GM12878 (cell line): ENCODE measurements around the gene MFN2. TPM values are rescaled to one million over a fixed set of nuclear protein-coding genes. Genes with fewer than 3 reads are reported as not detected.

ENCODE experiments used
- ATAC-seq: fragments of 200-7000 bp; cut with Tn5 transposase; 3 replicates; pipeline ENCODE4 v1.9.1; 2020; ENCODE audit warnings: mild to moderate bottlenecking, moderate library complexity
- BruUV-seq: library from RNA; stranded (reverse); fragments of 400-500 nt; replicated peaks from 2 replicates; lab custom pipeline; 2021; lab: Mats Ljungman, UMichigan
- CTCF ChIA-PET: fragments of 300-600 bp; sonication (Branson Sonifier 250); formaldehyde crosslinking; extraction: SDS; loops from one replicate; lab custom pipeline; 2021; ENCODE audit warnings: inconsistent platforms; lab: Yijun Ruan, JAX
- POLR2A ChIA-PET: fragments of 350-600 bp; formaldehyde crosslinking; extraction: SDS; loops from one replicate; lab custom pipeline; 2021; ENCODE audit warnings: inconsistent platforms; lab: Charles Lee
- RAD21 ChIA-PET: fragments of 300-600 bp; sonication (Branson Sonifier 250); formaldehyde crosslinking; loops from one replicate; lab custom pipeline; 2023; ENCODE audit warnings: antibody characterized with exemption; ENCODE audit not compliant: unreplicated experiment; lab: Charles Lee
- SMC1A ChIA-PET: fragments of 300-600 bp; sonication (Branson Sonifier 250); formaldehyde crosslinking; loops from one replicate; lab custom pipeline; 2023; ENCODE audit not compliant: unreplicated experiment, uncharacterized antibody; lab: Charles Lee
- DNase-seq: peaks from one replicate; pipeline ENCODE4 v3.0.0-alpha.2; 2011; ENCODE audit warnings: low read depth, low spot score
- FAIRE-seq: peaks from 3 replicates; lab custom pipeline; 2011; peaks lifted over from hg19 to GRCh38; lab: Jason Lieb, UNC
- H2AFZ ChIP-seq: 2 replicates; pipeline ENCODE4 v1.6.0; 2011; ENCODE audit warnings: low read depth, low read length, control low read depth; ENCODE audit not compliant: control insufficient read depth
- H3K27ac ChIP-seq: 2 replicates; pipeline ENCODE4 v1.5.1; 2011; ENCODE audit warnings: control low read depth; ENCODE audit not compliant: control insufficient read depth, insufficient read depth
- H3K27me3 ChIP-seq, 2 experiments: replicated peaks in 1 of 2; 2 replicates each; pipeline versions ENCODE4 v1.6.0 to v1.6.1; 2011; ENCODE audit warnings: low read length in 1 of 2; ENCODE audit not compliant: control insufficient read depth in 2 of 2, insufficient read depth in 2 of 2
- H3K36me3 ChIP-seq, 2 experiments: 2 replicates each; pipeline ENCODE4 v1.5.1; 2011; ENCODE audit warnings: low read length in 1 of 2; ENCODE audit not compliant: control insufficient read depth in 2 of 2, insufficient read depth in 2 of 2
- H3K4me1 ChIP-seq: 2 replicates; pipeline ENCODE4 v1.6.1; 2011; ENCODE audit warnings: mild to moderate bottlenecking, low read length, moderate library complexity, mixed read lengths; ENCODE audit not compliant: control insufficient read depth, insufficient read depth
- H3K4me2 ChIP-seq: 2 replicates; pipeline ENCODE4 v1.6.0; 2011; ENCODE audit warnings: control low read depth; ENCODE audit not compliant: control insufficient read depth, insufficient read depth
- H3K4me3 ChIP-seq: fragments of 200-600 bp; sonication (generic); 2 replicates; pipeline ENCODE4 v1.5.1; 2016
- H3K79me2 ChIP-seq: 2 replicates; pipeline ENCODE4 v1.6.0; 2011; ENCODE audit warnings: low read length; ENCODE audit not compliant: control insufficient read depth, insufficient read depth
- H3K9ac ChIP-seq: 2 replicates; pipeline ENCODE4 v1.8.0; 2011; ENCODE audit warnings: low read length, control low read depth, mixed read lengths; ENCODE audit not compliant: control insufficient read depth, insufficient read depth
- H3K9me3 ChIP-seq: replicated peaks from 3 replicates; pipeline ENCODE4 v1.5.1; 2011; ENCODE audit warnings: mild to moderate bottlenecking, low read length; ENCODE audit not compliant: control insufficient read depth, insufficient read depth
- H4K20me1 ChIP-seq: 2 replicates; pipeline ENCODE4 v1.6.0; 2011; ENCODE audit not compliant: control insufficient read depth, insufficient read depth
- BCL3 ChIP-seq: IDR thresholded peaks from 2 replicates; pipeline ENCODE4 v1.6.1; 2011; ENCODE audit warnings: borderline replicate concordance, low read depth, mild to moderate bottlenecking, moderate library complexity, low read length; ENCODE audit not compliant: insufficient read depth, poor library complexity, severe bottlenecking
- CHD1 ChIP-seq: IDR thresholded peaks from 2 replicates; pipeline ENCODE4 v1.6.1; 2012; ENCODE audit warnings: low read depth, low read length, improper control_type of control experiment
- CHD4 ChIP-seq: fragments of 200-600 bp; sonication (generic); IDR thresholded peaks from 2 replicates; pipeline ENCODE4 v1.6.1; 2016; ENCODE audit warnings: mild to moderate bottlenecking
- EGR1 ChIP-seq, 2 experiments: IDR thresholded peaks; 1 replicate in 1 of 2; 2 replicates in 1 of 2; pipeline ENCODE4 v1.6.1; 2011 to 2012; ENCODE audit warnings: low read depth in 2 of 2, low read length in 2 of 2, borderline replicate concordance in 1 of 2, mild to moderate bottlenecking in 1 of 2, moderate library complexity in 1 of 2
- HDAC6 ChIP-seq: fragments of 200-600 bp; sonication (generic); IDR thresholded peaks from one replicate; pipeline ENCODE4 v1.8.0; 2017; ENCODE audit warnings: antibody characterized with exemption; ENCODE audit not compliant: unreplicated experiment
- HDGF ChIP-seq: fragments of 450-650 bp; IDR thresholded peaks from 2 replicates; pipeline ENCODE4 v1.6.1; 2016; ENCODE audit warnings: antibody characterized with exemption
- MTA2 ChIP-seq: fragments of 450-650 bp; IDR thresholded peaks from 2 replicates; pipeline ENCODE4 v1.6.1; 2016; ENCODE audit warnings: low read depth, mild to moderate bottlenecking, moderate library complexity
- TCF3 ChIP-seq: IDR thresholded peaks from 2 replicates; pipeline ENCODE4 v1.6.1; 2012; ENCODE audit warnings: low read depth, mild to moderate bottlenecking, low read length, borderline replicate concordance; ENCODE audit not compliant: insufficient read depth
- WGBS: methylation state at CpG from one replicate; pipeline ENCODE4 v1.1.6; 2016; ENCODE audit warnings: low lambda C conversion rate; ENCODE audit not compliant: insufficient replicate concordance, insufficient coverage; ENCODE audit errors: missing lambda C conversion rate; 5-methylcytosine and 5-hydroxymethylcytosine counted together
- in situ Hi-C: fragments of 300-500 bp; cut with MboI; formaldehyde crosslinking; loops from 9 replicates; pipeline ENCODE4 v1.14.3; 2018; ENCODE audit warnings: mixed read lengths
- intact Hi-C: fragments of 100-400 bp; cut with micrococcal nuclease; formaldehyde crosslinking; loops from one replicate; pipeline ENCODE4 v1.14.2; 2022; ENCODE audit not compliant: unreplicated experiment
- polyA plus RNA-seq, 11 experiments: library from polyadenylated mRNA; depleted of rRNA in 4 of 11; unstranded in 6 of 11; stranded (reverse) in 5 of 11; fragments of >200 nt; fragmentation: Nextera tagmentation in 4 of 11; fragmentation: Illumina TruSeq in 1 of 11; extraction: Ambion mirVana in 4 of 11; extraction: Trizol in 1 of 11; gene quantifications; 1 replicate in 1 of 11; 2 replicates in 10 of 11; pipeline versions ENCODE4 v1.2.1 to v1.2.3, GENCODE V29; 2011 to 2016; ENCODE audit warnings: inconsistent platforms in 2 of 11, missing spikeins in 2 of 11, low read depth in 1 of 11
- total RNA-seq, 4 experiments: library from RNA; depleted of rRNA in 3 of 4; stranded (reverse); fragments of >200 nt in 3 of 4; fragmentation: Illumina TruSeq in 1 of 4; extraction: Trizol in 1 of 4; gene quantifications; 2 replicates each; pipeline versions ENCODE4 v1.2.1 to v1.2.3, GENCODE V29; 2013 to 2021

Gene MFN2
- total and polyA plus RNA-seq, 10 of the 15 experiments (the other 5 are each of a cell fraction or from before 2014, with no cell fraction given), result 5.3 to 64.4 (median 48.1) TPM

- WGBS, result 1% methylated on average over 6 of the region's 6 CpGs
- no peaks in the 10 kb centered on the region for H3K36me3 ChIP-seq
- ATAC-seq, result no peak; the same call in 1 of the 3 replicates
- TF ChIP-seq MTA2 (no peak), BCL3 (peak; percentile 84), HDAC6 (no peak), HDGF (peak; percentile 100), CHD4 (0 out of 2 replicates have a peak, but pooled peaks have one; percentile 2), CHD1 (no peak), TCF3 (0 out of 2 replicates have a peak, but pooled peaks have one; percentile 6), EGR1 (IDR thresholded peaks at IDR 0.05; ENCODE audit: borderline replicate concordance in 1 of 2, low read depth in 2 of 2, low read length in 2 of 2) (peak in 1 of 2 experiments; percentile 44; a peak in 1 of 3 replicates)
- TF ChIP-seq, all 136 proteins: peak for 5
- Histone ChIP-seq H3K4me2 (peak overlapping the region; percentile 87), H3K27me3 (no peaks in the 10 kb centered on the region), H3K27ac (peak overlapping the region; percentile 94), H3K4me3 (no peak overlapping the region), H3K9me3 (no peaks in the 10 kb centered on the region), H4K20me1 (no peaks in the 10 kb centered on the region), H3K79me2 (peaks cover 4% of the 10 kb centered on the region; the same call in 1 of the 2 replicates), H3K4me1 (peaks cover 75% of the 10 kb centered on the region), H2AFZ (no peak overlapping the region), H3K9ac (peak overlapping the region; percentile 81)
- RAD21 ChIA-PET, result interaction anchor here (0.8 to 9.9 kb wide), 11 partner anchors 8 to 137 kb away, joined by 3 to 167 read pairs (median 14); partner anchors contain the start of genes MIIP and TNFRSF8
- no TSS peak for BruUV-seq
- FAIRE-seq (no peak), DNase-seq (no peak)
- intact Hi-C loops (loop anchor here (1.0 to 5.0 kb wide), 4 partner anchors 14 to 116 kb away; no protein-coding TSS in a partner anchor), in situ Hi-C loops (no loop called here)
- POLR2A ChIA-PET, result interaction anchor here (0.8 to 9.7 kb wide), 7 partner anchors 9 to 137 kb away, joined by 3 to 154 read pairs (median 33); partner anchors contain the start of genes MIIP and TNFRSF8
- SMC1A ChIA-PET, result interaction anchor here (0.7 to 14.3 kb wide), 7 partner anchors 8 to 102 kb away, joined by 3 to 209 read pairs (median 24); partner anchors contain the start of gene TNFRSF8
- CTCF ChIA-PET, result interaction anchor here (2.6 to 4.4 kb wide), 3 partner anchors 8 to 33 kb away, joined by 14 to 37 read pairs (median 16); no protein-coding TSS in a partner anchor
Observed at GRCh38 chr1:12046749-12047119, 66.5 kb downstream of the MFN2 start.
